NOMO-1 (cell line): ENCODE data around the gene MRPL24.
A peak's percentile ranks its signal among the peaks of the same experiment; 100 is the strongest.

Source experiments
- DNase-seq, 2 experiments: peaks; one replicate each; lab custom pipeline; 2025; ENCODE audit not compliant: unreplicated experiment in 2 of 2; lab: John Stamatoyannopoulos, UW

Gene MRPL24

DNA sequence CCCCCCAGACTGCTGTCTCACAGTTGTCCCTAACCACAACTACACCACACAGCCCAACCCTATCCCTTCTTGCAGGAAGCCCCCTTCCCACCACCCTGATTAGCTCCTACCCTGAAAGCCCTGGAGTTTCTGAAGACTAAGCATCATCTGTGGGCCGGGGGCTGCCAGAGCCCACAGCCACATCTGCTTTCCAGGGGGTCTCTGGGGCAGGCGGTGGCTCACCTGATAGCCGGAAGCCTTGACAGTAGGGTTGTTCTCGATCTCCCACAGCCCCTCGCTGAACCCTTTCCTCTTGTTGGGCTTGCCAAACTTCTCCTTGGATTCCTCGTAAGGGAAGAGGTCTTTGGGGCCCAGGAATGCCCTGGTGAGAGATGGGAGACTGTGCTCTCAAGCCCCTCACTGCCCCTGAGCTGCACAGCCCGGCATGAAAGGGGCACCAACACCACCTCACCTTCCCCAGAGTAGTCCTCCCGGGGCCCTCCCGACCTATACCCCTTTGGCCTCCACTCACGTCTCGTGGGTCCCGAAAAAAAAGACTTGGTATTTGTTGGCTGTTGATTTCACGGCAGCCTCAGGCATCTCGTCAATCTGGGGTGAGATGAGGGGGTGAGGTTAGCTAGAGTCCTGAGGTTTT, 4.0 kb upstream of the MRPL24 start:
- no peak for DNase-seq

DNA sequence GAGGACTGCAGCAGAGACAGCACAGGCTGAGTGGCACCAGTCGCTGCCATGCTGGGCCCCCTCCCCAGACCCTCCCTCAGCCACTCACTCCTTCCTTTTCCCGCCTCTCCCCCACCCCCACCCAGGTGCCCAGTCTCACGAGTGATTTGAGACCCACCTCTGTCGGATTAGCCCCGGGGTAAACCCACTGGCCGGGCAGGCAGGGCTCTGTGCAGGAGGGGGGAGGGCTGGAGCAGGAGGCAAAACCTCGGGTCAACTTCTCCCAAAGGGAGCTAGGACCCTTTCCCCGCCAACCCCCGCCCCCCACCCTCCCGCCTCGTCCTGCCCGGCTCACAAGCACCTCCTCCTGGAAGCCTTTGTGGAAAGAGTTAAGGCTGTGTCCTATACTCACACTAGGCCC, 3.5 kb upstream of the MRPL24 start:
- DNase-seq = no peak

DNA sequence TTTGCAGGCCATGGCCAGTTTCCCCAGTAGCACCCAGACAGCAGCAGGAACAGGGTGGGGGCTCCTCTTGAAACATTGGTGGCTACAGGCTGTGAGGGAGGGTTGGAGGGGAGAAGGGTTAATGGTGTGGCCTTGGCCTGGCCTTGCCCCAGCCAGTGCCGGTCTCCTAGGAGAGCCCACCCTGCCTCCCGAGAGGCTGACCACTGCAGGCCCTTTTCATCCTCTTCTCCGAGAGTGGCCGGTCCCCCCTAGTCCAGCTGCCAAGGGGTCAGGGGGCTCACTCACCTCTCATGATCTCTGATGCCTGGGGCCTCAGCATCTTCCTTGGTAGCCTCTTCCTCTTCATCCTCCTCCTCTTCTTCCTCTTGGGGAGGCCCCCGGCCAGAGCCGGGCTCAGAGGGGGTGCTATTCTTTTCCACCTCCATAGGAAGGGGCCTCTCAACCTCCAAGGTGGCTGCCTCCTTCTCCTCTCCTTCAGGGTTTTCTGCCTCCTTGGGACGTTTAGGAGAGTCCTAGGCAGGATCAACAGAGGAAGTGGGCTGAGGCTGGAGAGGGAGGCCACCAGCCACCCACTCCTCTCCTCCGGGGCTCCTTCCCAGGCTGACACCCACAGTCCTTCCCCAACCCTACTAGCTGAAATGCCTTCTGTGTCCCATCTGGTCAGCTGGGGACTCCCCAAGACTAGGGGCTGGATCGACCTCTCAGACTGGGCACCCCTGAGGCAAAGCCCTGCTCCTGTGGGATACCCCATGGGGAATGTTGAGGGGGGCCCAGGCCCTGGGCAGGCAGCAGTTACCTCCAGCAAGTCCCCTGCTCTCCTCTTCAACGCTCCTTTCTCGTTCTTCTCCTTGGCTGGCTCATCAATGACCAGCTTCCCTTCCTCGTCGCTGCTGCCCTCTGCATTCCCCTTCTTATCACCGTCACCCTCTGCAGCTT, 2.7 kb upstream of the MRPL24 start:
- no peak for DNase-seq

DNA sequence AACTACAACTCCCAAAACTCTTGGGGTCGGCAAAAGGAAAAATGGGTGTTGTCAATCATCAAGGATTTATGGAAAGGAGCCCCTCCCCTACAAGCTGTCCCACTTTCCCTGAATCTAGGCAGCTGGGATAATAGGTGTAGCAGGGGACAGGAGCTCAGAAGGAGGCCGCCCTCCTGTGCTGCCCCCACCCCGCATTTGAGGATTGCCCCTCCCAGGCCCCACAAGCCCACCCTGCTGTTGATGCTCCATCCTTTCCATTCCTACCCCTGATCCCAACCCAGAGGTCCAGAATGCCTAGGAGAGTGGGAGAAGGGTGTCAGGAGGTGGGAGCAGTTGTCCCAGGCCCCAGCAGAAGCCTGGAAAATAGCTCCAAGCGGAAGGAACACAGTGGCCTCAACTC, 1.9 kb upstream of the MRPL24 start:
- DNase-seq = no peak

DNA sequence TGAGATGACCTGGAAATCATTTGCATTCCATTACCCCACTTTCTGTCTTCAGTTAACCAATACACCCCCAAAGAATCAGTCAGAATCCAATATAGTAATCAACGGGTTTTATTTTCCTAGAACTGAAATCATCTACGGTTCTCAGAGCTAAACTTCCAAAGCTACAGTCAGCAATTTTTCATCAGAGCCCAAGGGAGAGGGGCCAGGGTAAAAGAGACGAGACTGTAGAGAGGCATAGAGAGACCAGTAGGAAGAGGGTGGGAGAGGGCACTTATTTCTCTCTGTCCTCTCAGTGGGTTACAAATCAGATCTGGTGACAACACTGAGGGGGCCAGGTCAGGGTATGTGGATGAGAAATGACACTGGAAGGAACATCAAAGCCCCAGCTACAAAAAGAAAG, 1.1 kb upstream of the MRPL24 start:
- no peak for DNase-seq

DNA sequence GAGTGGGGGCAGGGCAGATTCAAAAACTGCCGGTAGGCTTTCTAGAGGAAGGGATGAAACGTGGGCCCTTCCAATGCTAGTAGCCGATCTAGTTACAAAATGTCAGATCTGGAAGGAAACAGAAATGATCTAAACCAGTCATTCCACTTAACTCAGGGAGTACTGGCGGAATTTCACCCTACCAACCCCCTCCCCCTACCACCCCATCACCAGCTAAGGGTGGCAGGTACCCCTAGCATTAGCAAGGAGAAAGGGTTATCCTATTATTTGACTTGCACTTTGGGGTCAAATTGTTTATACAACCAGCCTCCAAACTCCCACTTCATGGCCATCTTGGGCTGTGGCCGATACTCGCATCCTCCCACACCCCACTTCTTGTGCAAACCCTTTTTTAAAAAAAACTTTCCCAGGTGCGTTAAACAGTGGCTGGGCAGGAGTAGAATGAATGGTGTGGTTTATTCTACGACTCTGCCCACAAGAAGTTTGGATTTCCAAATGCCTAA, 644 bp upstream of the MRPL24 start:
- no peak for DNase-seq

DNA sequence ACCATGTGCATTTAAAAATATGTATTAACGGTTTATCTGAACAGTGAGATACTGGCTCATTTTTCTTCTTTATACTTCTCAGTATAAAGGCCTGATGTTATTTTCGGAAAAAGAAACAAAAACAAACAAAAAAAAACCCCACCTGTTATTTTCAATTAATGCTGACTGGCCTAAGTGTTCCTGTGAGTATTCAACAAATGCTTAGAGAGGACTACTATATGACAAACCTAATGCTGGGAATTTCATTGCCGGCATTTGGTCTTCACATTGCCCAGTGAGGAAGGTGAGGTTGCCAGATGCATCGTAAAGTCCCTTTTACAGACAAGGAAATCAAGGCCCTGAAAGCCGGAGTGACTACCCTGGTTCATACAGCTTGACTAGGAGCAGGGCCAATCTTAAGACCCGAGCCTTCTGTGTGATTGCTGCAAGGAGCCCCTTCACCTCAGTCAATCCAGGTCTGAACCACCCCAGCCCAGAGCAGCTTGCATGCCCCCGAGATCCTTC, 599 bp downstream of the MRPL24 start:
- DNase-seq = peak in 1 of 2 experiments; percentile 13

DNA sequence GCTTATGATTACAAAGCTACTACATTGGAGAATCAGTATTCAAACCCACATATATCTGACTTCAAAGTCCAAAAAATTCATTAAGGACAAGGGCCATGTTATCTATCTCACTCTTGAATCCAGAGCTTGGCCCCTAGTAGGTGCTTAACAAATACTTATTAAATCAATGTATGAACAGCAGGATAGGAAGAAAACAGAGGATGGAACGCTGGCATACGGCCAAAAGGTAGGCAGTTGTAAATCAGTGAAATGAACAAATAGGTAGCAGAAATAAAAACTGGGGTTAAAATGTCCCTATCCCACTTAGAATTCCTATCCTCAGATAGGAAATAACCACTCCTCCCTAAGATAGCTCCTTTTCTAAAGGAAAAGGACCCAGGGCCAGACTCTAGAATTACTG, 2.0 kb downstream of the MRPL24 start:
- DNase-seq = no peak

DNA sequence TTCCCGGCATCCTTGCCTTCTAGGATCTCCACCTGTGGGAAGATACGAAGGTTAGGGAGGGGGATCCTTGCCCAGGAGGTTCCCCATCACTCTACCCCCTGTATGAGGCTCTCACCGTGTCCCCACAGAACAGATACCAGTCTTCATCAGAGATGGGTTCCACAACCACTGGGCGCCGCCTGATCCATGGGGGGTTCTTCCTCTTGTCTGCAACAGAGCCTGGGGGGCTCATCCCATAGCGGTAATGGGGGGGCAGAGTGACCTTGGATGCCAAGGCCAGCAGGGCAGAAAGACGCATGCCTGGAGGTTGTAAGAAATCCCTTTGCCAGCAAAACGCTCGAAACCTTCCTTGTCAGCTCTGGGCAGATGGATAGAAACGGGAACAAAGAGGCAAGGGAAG, 2.5 kb downstream of the MRPL24 start:
- DNase-seq = no peak

DNA sequence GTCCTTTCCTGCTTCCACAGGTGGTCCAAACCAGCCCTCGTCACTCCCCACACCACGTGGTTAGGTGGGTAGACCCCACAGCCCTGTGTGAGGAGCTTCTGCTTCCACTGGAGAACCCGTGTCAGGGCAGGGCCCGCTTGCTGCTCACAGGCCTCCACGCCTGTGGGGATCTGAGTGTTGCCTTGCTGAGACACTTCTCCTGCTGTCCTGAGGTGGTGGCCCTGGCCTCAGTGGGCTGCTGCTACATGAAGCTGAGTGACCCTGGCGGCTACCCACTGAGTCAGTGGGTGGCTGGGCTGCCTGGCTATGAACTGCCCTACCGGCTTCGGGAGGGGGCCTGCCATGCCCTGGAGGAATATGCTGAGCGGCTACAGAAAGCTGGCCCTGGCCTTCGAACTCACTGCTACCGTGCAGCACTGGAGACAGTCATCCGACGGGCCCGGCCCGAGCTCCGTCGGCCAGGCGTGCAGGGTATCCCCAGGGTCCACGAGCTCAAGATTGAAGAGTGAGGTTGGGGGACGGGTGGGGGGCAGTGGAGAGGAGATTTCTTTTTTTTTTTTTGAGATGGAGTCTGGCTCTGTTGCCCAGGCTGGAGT, 6.8 kb downstream of the MRPL24 start:
- DNase-seq = no peak

DNA sequence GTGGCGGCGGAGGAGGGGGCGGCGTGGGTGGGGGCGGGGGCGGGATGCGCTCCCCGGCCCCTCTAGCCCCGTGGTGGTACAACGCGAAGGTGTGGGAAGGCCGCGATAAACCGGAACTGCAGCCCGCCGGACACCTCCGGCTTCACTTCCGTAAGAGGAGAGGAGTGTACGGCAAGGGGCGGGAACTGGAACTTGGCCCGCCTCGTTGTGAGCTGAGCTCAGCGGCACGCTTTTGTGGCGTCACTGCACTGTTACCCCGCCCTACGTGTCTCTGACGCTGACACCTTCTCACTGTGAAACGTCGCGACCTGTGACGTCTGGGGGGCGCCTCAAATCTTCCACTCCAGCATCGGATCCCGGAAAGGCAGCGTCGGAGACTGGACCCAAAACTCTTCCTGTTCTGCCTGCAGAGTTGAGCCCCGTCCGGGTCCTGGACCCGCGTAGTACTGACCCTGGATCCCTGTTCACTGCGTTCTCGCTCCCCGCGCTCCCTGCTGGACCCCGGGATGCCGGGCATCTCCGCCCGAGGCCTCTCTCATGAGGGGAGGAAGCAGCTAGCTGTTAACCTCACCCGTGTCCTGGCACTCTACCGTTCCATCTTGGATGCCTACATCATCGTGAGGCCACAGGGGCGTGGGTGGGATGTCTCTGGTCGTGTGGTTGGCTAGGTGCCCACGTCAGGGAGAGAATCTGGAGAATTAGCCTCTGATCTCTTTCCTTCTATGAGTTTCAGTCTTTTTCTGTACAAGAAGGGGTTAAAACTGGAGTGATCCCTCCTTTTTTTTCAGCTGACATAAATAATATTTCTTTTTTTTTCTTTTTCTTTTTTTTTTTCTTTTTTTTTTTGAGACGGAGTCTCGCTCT, 12.1 kb downstream of the MRPL24 start, which contains the start of gene ISG20L2:
TSS of gene ISG20L2 (minus strand) at position 168 of the 864 bp plus-strand sequence. CDS start 1,114 bp downstream, outside the sequence.
- peak; percentile 97 for DNase-seq

DNA sequence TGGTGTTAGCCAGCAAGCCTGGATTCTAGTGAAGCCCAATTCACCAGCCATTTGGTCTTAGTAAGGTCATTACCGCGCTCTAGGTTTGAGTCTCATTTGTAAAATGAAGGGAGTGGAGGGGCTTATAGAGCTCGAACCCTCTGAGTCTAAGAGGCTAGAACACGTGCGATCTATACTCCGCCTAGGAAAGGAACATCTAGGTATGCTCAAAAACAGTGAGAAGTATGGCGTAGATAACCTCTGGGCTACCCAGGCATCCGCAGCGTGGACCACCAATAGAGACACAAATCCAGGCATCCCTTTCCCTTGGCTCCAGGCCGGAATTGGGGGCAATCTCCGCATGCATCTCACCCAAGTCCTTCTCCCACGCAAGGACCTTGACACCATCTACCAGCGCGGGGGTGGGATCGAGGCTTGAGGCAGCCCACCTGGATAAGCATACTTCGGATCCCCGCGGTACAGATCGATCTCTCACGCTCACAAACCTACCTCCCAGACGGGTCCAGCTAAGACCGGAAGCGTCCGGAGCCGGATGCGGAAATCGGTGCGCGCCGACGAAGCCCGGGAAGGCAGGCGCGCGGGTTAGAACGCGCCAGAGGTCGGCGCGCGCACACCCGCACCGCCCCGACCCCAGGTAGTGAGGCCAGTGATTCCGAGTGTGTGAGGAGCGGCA, 12.8 kb downstream of the MRPL24 start, which contains the start of gene METTL25B:
TSS of gene METTL25B (plus strand) at position 544 of the 673 bp plus-strand sequence. CDS start 636 bp downstream, outside the sequence.
- DNase-seq = peak; percentile 67 to 90

DNA sequence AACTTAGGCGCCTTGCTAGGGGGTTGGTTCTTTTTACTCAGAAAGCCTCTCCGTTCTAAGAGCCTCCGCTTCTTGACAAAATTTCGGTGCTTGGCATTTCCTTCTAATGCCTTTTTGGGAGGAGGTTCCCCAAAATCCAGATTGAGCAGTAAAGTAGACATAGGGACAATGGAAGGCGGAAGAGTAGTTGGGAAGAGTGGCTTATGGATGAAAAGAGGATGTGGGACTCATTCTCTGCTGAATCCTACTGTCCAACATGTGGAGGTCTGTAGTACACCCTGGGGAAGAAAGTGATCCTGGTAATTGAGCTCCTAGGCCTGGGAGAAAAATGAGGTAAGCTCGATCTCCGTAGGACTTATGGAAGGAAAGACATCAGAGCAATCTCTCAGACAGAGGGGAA, 13.4 kb downstream of the MRPL24 start:
- DNase-seq = peak in 1 of 2 experiments; percentile 6

DNA sequence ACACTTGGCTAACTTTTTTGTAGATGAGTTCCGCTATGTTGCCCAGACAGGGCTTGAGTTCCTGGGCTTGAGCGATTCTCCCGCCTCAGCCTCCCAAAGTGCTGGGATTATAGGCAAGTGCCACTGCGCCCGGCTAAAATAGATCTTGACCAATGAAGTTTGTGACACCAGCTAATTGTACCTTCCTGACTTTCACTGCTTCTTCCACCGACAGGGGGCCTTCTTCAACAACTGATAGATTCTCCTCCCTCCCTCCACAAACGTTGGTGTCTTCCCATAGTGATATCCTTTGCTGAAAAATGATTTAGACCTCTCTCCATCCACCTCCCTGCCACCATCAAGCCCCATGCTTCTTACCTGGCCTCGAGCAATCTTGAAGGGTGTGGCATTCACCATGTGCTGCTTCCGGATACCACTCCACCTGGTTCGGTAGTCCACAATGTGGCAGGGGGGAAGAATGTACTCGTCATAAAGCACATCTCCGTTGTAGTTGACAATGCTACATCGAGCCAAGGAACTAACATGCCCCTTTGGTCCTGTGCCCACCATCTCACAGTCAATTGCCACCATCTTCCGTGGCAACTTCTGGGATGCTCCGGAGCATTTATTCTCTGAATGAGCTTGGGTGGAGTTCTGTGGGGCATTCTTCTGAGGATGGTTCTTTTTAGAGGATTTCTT, 14.2 kb downstream of the MRPL24 start:
- peak; percentile 32 to 76 for DNase-seq

DNA sequence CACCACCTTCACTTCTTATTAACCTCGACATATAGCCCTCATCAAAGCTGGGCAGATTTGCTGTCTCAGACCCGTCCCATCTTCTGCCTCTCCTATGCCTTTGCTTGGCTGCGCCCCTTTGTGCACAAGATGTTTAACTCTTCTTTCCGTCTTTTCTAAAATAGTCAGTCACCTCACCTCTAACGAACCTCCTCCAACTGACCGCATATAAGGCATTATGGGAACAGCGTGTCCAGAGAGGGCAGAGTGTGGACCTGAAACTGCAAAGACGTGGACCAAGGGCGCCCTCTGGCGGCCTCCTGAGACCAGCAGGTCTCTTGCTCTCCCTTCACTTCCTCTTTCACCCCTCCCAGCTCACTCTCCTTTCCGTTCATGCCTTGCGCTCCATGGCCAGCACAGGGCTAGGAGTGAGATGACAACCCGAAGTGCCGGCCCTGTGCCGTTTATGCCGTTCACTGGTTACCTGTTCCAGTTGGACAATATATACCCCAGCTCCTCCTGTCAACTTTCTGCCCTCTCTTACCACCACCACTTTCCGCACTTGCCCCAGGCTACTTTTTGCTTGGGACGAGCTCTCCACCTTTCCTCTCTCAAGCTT, 15.1 kb downstream of the MRPL24 start:
- peak; percentile 82 to 93 for DNase-seq

DNA sequence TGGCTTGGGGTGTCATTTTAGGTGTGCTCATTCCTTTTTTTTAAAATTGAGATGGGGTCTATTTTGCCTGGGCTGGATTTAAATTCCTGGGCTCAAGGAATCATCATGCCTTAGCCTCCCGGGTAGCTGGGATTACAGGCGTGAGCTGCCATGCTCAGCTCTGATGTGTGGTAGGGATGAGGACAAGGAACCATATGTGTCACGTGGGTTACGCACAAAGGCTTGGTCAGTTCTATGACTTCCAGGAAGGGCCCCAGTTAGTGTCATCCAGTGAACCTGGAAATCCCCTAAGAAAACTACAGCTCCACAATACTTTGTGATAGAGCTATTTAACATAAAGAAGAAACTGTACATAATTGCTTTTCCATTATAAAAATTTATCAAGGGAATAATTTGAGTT, 19.4 kb downstream of the MRPL24 start:
- no peak for DNase-seq

DNA sequence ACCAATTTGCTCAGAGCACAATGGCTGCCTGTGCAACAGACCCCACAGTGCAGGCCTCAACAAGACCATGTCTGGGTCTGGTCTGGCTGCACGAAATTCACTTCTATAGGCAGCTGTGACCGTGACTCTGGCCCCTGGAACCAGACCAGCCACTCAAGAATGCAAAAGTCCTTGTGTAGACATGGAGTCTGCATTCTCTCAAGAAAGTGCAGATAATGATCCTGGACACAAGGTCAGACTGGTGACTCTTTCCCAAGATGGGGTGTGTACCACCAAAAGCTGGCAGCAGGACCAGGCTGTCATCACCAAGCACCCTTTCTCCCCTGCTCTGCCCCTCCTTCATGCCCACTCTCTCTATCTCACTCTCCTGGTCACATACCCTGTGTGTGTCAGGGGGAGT, 19.8 kb downstream of the MRPL24 start:
- no peak for DNase-seq

DNA sequence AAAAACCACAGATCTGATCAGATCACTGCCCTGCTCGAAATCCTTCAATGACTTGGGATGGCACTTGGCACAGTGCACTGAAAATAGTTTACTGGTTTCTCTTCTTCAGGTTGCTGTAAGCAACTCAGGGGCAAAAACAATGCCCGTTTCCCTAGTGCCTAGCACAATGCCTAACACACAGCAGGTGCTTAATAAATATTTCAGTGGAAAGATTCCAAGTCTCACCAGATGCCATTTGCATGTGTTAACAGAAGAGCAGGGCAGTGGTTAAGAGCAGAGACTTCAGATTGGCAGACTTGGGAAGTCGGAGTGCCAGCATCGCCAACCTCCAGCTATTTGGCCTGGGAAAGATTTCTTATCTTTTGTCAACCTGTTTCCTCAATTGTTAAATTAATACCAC, 23.5 kb downstream of the MRPL24 start:
- no peak for DNase-seq

DNA sequence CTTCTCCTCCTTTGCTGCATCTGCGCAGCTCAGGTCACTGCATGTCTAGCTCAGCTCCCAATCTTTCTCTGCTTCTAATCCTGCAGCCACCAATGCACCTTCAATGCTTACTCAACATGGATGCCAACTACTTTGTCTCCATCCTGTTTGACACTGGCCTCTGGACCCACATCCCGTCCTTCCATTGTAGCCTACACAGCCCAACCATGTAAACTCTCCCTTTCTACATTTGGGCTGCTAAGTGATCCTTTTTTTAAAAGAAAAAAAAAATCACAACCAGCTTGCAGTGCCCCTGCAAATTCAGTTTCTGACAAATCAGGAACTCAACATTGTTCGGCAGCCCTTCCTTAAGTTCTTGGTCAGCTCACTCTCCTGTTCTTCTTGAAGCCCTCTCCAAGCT, 26.1 kb downstream of the MRPL24 start:
- no peak for DNase-seq
